Effector CD8-positive, alpha-beta T cell (primary cell): ENCODE measurements around the gene SGPP2.
"Not testable (repeated sequence)": the region's sequence is repeated elsewhere in the genome, so short reads cannot be mapped to it uniquely, and the experiment has no call there.

Experiments
- DNase-seq: peaks from one replicate; lab custom pipeline; 2025; lab: John Stamatoyannopoulos, UW

The SGPP2 gene

DNA sequence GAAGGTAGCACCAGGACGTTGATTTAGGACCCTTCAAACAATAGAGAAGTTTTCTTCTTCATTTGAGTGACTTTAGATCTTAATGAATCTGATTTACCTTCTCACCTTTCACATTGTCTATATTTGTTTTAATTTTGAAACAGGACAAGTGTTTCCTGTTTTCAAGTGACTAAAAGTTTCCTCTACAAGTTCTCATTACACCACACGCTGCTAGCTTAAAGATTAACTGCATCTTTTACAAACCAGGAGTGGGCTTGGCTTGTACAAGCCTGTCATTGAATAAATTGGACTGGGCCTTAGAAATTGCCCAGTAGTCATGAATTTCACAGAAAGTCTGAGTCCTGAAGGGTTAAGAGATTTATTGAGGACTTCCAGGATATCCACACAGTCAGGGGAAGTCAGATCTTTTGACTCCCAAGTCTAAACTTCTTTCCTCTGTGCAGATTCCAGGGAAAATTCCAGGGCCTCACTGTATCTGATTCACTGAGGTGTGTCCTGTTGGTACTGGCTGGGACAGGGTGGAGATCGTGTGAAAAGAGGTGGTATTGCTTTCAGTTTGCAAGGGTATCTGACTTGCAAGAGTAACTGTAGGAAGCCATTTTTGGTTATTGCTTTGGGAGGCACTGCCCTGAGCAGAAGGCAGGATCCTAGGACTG, 3.4 kb downstream of the SGPP2 start:
- DNase-seq = no peak

DNA sequence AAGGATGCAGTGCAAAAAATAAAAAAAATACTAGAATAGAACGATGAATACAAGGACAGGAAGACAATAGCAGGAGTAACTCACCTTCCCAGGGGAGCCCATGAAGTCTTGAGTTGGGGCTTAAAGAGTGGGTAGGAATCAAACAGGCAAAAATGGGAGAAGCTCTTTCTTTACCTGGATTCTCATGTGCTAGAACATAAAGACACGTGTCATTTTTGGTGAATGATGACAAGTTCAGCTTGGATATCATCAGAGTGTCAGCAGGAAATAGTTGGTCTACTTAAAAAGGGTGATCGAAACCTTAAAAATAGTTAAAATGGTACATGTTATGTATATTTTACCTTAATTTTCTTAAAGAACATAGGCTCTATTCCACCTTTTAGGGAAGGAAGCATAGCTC, 5.7 kb downstream of the SGPP2 start:
- no peak for DNase-seq

GRCh38 chr2:222430681-222431080, 6.3 kb downstream of the SGPP2 start:
- no peak for DNase-seq

DNA sequence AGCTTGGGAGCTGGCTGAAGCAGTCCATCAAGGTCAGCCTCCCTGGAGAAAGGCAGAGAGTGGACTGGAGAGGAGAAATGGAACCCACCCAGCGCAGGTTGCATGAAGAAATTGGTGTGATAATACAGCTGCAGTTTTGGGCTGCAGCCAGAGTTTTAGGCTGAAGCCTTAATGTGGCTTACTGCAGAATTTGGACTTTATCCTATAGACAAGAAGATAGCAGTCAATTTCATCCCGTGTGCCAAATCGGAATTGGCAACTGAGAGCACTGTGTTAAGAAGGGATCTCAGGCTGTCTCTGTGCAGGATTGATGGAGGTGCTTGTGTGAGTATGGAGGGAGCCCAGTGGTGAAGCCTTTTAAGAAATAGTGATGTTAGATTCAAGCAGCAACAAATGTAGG, 7.5 kb downstream of the SGPP2 start:
- DNase-seq = no peak

GRCh38 chr2:222433332-222434173, 9.2 kb downstream of the SGPP2 start:
- no peak for DNase-seq

- no peak for DNase-seq
Observed at GRCh38 chr2:222434204-222434603, 9.9 kb downstream of the SGPP2 start.

- not testable (repeated sequence) for DNase-seq
Observed at GRCh38 chr2:222435400-222436039, 11.2 kb downstream of the SGPP2 start.

- no peak for DNase-seq
Observed at GRCh38 chr2:222436040-222436413, 11.7 kb downstream of the SGPP2 start.

- no peak for DNase-seq
Observed at GRCh38 chr2:222439692-222440091, 15.3 kb downstream of the SGPP2 start.

- DNase-seq = no peak
Observed at GRCh38 chr2:222440673-222441422, 16.5 kb downstream of the SGPP2 start.

- DNase-seq = no peak
Observed at GRCh38 chr2:222442665-222443064, 18.3 kb downstream of the SGPP2 start.

GRCh38 chr2:222445227-222445626, 20.9 kb downstream of the SGPP2 start:
- no peak for DNase-seq

DNA sequence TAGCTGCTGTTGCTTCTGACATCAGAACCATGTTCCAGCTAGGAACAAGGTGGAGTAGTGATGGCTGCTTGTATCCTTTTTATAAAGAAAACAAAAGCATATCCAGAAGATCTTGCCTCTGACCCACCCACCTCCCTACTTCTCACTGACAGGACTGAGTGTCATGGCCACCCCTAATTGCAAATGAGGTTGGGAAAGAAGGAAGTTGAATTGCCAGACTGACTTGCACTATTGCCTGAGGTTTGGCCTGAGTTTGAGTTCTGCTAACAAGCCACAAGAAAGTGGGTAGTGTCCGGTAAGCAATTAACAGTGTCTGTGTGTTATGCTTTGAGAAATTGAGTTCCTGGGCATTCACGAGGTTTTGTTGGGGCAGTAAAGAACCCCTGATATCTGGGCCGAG, 22.8 kb downstream of the SGPP2 start:
- no peak for DNase-seq

DNA sequence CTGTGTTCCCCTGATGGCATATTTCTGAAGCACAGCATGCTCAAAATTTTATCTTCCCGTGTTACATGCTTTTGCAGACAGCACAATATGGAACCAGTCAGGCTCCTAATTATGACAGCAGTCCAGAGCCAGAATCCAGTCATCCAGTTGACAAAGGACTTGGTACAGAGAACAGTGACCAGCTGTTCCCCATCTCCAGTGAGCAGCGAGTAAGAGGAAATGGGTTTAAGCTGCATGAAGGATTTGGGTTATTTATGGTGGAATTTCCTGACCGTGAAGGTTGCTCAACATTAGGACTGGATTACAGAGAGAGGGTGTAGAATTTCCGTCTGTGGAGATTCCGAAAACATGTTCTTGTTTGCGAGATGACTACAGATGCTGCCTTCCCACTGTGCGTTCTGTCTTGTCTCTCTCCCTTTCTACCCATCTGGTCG, 24.4 kb downstream of the SGPP2 start:
- no peak for DNase-seq

DNA sequence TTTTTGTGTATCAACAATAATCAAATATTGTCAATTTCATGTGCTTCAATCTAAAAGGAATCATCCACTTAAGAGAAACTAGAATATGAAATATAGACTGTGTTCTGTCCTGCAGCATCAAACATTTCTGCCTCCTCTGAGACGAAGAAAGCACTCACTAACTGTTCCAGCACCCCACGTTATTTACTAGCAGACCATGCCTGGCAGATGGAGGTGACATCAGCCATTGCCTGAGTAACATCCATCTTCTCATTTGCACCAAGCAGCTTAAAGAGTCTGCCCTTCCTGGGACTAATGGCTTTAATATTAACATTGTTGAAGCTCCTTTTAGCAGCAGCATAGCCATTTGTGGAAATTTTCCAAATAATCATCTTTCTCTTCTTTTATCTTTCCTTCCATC, 25.7 kb downstream of the SGPP2 start:
- DNase-seq = no peak

DNA sequence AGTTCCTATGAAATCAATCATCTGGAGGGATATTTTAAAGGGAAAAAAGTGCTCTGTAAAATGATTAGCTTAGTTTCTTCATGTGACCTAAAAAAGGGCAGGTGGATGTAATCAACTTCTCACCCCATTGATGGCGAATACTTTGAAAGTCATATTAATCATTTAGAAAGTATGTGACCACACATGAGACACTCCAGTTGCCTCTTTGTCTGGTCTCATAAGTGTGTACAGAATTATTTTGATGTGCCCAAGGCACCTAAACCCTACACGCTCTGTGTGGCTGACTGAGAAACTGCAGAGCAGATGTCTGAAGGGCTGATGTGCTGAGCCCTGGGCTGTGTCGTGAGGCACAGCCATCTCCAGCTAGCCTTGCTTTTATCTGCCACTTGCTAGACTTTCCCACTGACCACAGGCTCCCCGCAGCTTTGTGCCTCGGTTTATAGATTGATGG, 26.9 kb downstream of the SGPP2 start:
- DNase-seq = no peak

- DNase-seq = no peak
Observed at GRCh38 chr2:222452422-222452950, 28.1 kb downstream of the SGPP2 start.

DNA sequence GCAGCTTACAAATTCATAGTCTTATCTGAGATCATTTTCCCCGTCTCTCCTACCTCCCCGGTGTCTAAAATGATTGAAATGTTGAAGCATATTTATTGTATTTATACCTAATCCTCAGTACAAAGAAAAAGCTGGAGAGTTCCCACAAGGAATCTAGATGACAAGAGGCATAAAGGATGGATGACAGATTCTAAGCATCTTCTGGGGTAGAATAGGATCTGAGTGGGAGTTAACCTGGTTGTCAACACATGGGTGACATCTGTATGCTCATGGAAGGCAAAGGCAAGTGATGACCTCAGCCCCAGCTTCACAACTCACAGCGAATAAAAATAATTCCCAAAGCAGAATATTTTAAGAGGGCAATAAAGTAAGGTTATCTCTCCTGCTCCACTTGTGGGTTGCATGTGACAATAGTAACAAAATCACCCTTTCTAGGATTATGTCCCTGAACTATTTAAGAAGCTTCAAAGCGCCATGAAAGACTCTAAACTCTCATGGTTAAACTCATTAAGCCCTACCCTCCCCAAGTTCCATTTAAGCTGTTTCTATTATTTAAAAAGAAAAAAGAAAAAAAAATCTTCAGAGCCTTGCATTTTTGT, 32.2 kb downstream of the SGPP2 start:
- DNase-seq = no peak

DNA sequence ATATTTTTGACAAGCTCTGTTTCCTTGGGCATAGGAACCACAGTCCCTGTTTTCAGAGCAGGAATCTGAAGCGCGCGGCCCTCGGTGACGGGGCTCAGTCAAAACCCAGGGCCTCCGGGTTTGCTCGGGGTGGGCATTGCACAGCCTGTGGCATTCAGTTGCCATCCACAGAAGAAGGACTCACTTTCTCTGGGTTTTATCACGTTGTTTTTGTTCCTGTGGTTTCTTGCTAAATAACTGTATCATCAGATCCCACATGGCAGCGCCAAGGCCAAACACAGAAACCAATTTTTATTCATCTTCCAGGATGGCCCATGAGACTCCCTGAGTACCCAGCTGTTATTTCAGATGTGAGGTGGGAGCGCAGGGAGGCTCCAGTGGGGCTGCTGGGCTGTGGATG, 35.6 kb downstream of the SGPP2 start:
- DNase-seq = no peak

DNA sequence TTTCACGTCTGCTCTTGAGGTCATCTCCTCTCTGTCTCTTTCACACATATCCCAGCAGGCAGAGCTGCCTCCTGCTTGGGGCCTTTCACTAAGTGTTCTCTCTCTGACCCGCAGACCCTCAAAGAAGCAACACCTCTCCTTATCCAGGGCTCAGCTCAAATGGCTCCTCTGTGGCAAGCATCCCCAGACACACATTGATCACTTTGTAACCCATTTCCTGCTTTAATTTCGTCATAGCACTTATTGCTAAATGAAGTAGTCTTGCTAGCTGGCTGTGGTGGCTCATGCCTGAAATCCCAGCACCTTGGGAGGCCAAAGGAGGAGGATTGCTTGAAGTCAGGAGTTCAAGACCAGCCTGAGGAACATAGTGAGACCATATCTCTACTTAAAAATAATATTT, 41.4 kb downstream of the SGPP2 start:
- no peak for DNase-seq

GRCh38 chr2:222468346-222468745, 44.0 kb downstream of the SGPP2 start:
- DNase-seq = no peak
